Measurements from ENCODE around the gene MXD3.
"Not testable (repeated sequence)": the region's sequence is repeated elsewhere in the genome, so short reads cannot be mapped to it uniquely, and the experiment has no call there.

Gene MXD3

GRCh38 chr5:177311723-177312648 is at the start of gene MXD3:
Gene MXD3, minus strand, starts transcription at chr5:177311898. Its CDS starts 68 bp downstream, at chr5:177311830.
- in situ Hi-C loops (cut with MboI; ENCODE audit: low sequenced_read_pairs), result no loop called here

GRCh38 chr5:177360740-177361139 is 49.0 kb upstream of the MXD3 start:
- in situ Hi-C loops (cut with MboI; ENCODE audit: low sequenced_read_pairs), result not testable (repeated sequence)

GRCh38 chr5:177359860-177360259 is 48.2 kb upstream of the MXD3 start:
- in situ Hi-C loops (cut with MboI; ENCODE audit: low sequenced_read_pairs), result no loop called here

DNA sequence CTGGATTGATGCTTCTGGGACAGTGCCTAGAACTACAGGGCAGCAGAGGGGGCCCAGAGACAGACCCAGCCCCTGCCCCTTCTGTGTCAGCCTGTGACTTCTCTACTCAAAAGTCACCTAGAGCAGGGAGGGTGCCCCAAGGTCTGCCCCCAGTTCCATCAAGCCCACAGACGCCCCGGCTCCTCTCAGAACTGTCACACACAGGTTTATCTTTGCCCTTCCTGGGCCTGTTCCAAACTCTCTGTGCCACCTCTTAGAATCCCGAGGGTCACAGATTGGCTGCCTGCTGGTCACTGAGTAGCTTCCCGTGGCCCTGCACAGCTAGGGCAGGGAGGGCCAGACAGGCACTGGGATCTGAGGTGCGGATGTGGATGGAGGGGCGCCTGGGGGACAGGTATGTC is 47.8 kb upstream of the MXD3 start:
- in situ Hi-C loops (cut with MboI; ENCODE audit: low sequenced_read_pairs), result no loop called here

DNA sequence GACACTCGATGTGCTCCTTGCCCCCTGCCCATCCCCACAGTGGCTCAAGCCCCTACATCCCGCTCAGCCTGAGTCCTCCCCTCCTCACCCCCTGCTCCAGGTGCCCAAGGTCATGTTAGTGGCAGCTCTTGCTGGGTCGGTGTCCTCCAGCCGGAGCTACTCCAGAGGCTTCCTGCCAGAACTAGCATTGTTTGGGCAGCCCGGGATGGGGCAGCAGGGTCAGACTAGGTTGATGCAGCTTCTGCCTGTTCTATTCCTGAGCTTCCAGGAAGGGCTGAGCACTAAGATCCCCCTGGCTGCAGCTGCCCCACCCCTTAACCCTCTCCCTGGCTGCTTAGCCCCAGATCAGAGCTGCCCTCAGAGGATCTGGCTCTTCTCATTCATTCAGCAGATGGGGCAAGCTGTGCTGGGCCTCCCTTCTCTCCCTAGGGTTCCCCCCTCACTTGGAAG is 46.7 kb upstream of the MXD3 start:
- in situ Hi-C loops (cut with MboI; ENCODE audit: low sequenced_read_pairs), result no loop called here

GRCh38 chr5:177357459-177358351 is 46.0 kb upstream of the MXD3 start, which contains the start of gene RGS14:
Gene RGS14, plus strand, starts transcription at chr5:177357924. Its CDS starts 101 bp downstream, at chr5:177358025.
- in situ Hi-C loops (cut with MboI; ENCODE audit: low sequenced_read_pairs), result no loop called here

GRCh38 chr5:177357146-177357458 is 45.4 kb upstream of the MXD3 start:
- in situ Hi-C loops (cut with MboI; ENCODE audit: low sequenced_read_pairs), result no loop called here

- in situ Hi-C loops (cut with MboI; ENCODE audit: low sequenced_read_pairs), result no loop called here
These were observed 45.0 kb upstream of the MXD3 start for GRCh38 chr5:177356746-177357145.

GRCh38 chr5:177355868-177356168 is 44.1 kb upstream of the MXD3 start:
- in situ Hi-C loops (cut with MboI; ENCODE audit: low sequenced_read_pairs), result no loop called here

- in situ Hi-C loops (cut with MboI; ENCODE audit: low sequenced_read_pairs), result no loop called here
These were observed 43.6 kb upstream of the MXD3 start for GRCh38 chr5:177355162-177355867.

- in situ Hi-C loops (cut with MboI; ENCODE audit: low sequenced_read_pairs), result no loop called here
These were observed 43.0 kb upstream of the MXD3 start for GRCh38 chr5:177354711-177355110.

GRCh38 chr5:177354256-177354655 is 42.6 kb upstream of the MXD3 start:
- in situ Hi-C loops (cut with MboI; ENCODE audit: low sequenced_read_pairs), result no loop called here

DNA sequence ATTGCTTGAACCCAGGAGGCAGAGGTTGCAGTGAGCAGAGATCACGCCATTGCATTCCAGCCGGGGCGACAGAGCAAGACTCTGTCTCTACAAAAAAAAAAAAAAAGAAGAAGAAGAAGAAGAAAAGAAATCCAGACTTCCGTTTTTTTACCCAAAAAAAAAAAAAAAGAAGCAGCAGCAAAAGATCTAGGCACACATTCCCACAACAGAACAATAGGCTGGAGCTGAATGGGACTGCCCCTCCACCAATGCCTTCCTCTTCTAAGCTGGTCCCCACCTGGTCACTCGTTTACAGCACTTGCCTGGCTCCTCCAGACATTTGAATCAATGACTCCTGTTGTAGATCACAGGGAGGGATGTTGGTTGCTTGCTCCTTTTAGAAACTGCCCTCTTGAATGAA is 41.4 kb upstream of the MXD3 start:
- in situ Hi-C loops (cut with MboI; ENCODE audit: low sequenced_read_pairs), result no loop called here

DNA sequence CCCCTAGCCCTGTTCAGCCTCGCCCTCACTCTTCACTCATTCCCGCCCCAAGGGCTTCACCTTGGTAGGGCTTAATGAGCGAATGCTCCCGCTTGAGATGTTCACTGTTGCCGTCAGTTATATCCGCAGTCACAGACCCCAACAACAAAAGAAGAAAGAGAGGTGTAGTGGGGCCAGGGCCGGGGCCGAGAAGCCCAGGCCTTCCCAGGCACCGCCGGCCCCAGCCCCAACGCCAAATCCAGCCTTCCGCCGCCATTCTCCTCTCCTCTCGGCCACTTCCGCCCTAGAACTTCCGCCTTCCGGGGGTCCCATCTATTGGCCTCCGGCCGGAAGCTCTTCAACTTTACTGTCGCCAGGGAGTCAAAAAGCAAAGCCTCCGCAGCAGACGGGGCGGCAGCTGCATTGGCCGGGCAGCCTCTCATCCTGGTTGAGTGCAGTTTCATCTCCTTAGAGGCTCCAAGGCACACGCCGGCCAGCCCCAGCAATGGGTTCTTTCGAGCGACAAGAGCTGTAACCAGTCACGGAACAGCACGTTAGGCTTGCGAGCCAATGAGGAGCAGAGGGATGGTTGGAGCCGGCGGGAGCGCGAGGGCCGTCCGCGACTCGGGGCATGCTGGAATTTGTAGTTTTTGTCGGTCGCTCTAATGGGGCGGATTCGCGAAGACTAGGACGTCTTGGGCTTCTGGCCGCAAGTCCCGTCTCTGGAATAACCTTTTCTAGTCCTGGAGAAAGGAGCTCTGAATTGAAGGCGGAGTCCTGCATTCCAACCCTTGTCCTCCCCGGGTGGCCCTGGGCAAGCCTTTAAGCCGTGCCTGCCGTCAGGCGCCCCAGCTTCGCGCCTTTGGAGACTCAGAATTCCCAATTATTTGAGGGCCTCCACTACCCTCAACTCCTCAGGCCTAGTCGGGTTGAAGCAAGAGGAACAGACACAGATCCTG is 40.0 kb upstream of the MXD3 start, which contains the start of gene LMAN2:
Gene LMAN2 (minus strand): TSS at position 277 of the 938 bp plus-strand sequence. CDS start 21 bp downstream, at position 256.
- in situ Hi-C loops (cut with MboI; ENCODE audit: low sequenced_read_pairs), result no loop called here

DNA sequence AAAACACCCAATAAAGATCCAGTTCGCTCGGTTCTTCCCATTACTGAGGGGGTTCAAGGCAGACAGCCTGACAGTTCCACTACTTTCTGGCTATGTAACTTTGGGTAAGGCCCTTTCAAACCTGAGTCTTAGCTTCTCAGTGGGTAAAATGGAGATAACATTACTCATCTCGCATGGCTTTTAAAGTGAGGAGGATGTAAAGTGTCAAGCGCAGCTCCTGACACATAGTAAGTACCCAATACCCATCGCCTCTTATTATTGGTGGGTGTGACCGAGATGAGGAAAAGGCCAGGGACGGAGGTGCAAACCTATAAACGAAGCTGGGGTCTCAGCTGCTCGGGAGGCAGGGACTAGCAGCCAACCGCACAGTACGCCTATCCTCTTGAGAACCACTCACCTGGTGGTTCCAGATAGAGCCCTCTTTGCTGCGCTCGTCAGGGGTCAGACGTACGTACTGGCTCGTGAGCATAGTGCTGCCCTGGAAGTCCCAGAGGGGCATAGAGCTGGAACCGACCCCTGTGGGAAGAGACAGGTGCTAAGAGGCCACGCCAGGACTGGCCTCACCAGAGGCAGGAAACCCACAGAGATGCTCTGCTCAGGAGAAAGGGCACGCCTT is 39.2 kb upstream of the MXD3 start:
- in situ Hi-C loops (cut with MboI; ENCODE audit: low sequenced_read_pairs), result no loop called here

- in situ Hi-C loops (cut with MboI; ENCODE audit: low sequenced_read_pairs), result no loop called here
These were observed 38.1 kb upstream of the MXD3 start for GRCh38 chr5:177349762-177350161.

DNA sequence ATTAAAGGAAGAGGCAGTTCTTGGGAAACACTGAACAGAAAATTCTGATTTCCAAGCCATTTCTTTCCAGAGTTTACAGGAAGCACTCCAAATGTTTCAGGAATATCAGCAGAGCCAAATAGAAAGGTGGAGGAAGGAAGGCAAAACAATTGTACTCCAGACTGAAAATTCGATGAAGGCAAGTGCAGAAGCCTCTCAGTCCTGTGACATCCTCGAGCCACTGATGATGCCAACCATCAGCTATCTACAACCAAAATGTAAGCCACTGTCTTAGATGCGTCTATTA is 37.6 kb upstream of the MXD3 start:
- in situ Hi-C loops (cut with MboI; ENCODE audit: low sequenced_read_pairs), result no loop called here

- in situ Hi-C loops (cut with MboI; ENCODE audit: low sequenced_read_pairs), result no loop called here
These were observed 36.0 kb upstream of the MXD3 start for GRCh38 chr5:177347699-177348098.

- in situ Hi-C loops (cut with MboI; ENCODE audit: low sequenced_read_pairs), result no loop called here
These were observed 35.1 kb upstream of the MXD3 start for GRCh38 chr5:177346820-177347219.

DNA sequence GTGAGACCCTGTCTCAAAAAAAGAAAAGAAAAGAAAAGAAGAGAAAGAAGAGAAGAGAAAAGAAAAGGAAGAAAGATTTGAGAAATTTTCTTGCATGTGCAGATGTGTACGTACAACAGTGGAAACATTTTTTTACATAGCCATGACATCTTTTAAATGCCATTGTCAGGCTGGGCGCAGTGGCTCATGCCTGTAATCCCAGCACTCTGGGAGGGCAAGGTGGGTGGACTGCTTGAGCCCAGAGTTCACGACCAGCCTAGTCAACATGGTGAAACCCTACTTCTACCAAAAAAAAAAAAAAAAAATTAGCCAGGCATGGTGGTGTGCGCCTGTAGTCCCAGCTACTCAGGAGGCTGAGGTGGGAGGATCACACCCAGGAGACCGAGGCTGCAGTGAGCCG is 33.2 kb upstream of the MXD3 start:
- in situ Hi-C loops (cut with MboI; ENCODE audit: low sequenced_read_pairs), result no loop called here

All from HL-60/S4 (cell line).